Neural cell (in vitro differentiated cells): ENCODE results near the gene SLC7A6OS. TPM values are rescaled to one million over a fixed set of nuclear protein-coding genes. Genes with fewer than 3 reads are reported as not detected.

Experiments
- H2AFZ ChIP-seq: fragments of 200-600, 300-800 bp; sonication (generic), shearing (Covaris generic); 2 replicates; pipeline ENCODE4 v1.6.0; 2014; ENCODE audit warnings: low read depth, mild to moderate bottlenecking, antibody characterized with exemption, low read length, moderate library complexity
- H3F3A ChIP-seq: fragments of 200-600 bp; shearing (Covaris generic); 2 replicates; pipeline ENCODE4 v1.6.1; 2016; ENCODE audit warnings: mild to moderate bottlenecking, moderate library complexity, mixed read lengths, antibody characterized with exemption, low read length; ENCODE audit not compliant: insufficient read depth, poor library complexity, severe bottlenecking
- H3K27ac ChIP-seq: fragments of 200-600, 300-800 bp; sonication (generic), shearing (Covaris generic); 2 replicates; pipeline ENCODE4 v1.5.1; 2014; ENCODE audit warnings: mild to moderate bottlenecking, low read length, moderate library complexity
- H3K27me3 ChIP-seq: fragments of 300-800, 200-600 bp; sonication (generic), shearing (Covaris generic); 2 replicates; pipeline ENCODE4 v1.6.0; 2014; ENCODE audit warnings: mild to moderate bottlenecking, low read depth, low read length, moderate library complexity; ENCODE audit not compliant: insufficient read depth
- H3K36me3 ChIP-seq: fragments of 300-800, 200-600 bp; sonication (generic), shearing (Covaris generic); 2 replicates; pipeline ENCODE4 v1.5.1; 2014; ENCODE audit warnings: mild to moderate bottlenecking, antibody characterized with exemption, low read length, moderate library complexity; ENCODE audit not compliant: insufficient read depth
- H3K4me2 ChIP-seq: fragments of 300-800, 200-600 bp; sonication (generic), shearing (Covaris generic); 2 replicates; pipeline ENCODE4 v1.6.0; 2014; ENCODE audit warnings: mild to moderate bottlenecking, low read length
- H3K4me3 ChIP-seq: fragments of 300-800, 200-600 bp; sonication (generic), shearing (Covaris generic); 2 replicates; pipeline ENCODE4 v1.5.1; 2014; ENCODE audit warnings: mild to moderate bottlenecking, low read length, moderate library complexity
- H3K79me2 ChIP-seq: fragments of 200-600 bp; shearing (Covaris generic); replicated peaks from 2 replicates; pipeline ENCODE4 v1.6.0; 2014; ENCODE audit warnings: mild to moderate bottlenecking, low read length, moderate library complexity; ENCODE audit not compliant: insufficient read depth
- H3K9ac ChIP-seq: fragments of 300-800, 200-600 bp; sonication (generic), shearing (Covaris generic); 2 replicates; pipeline ENCODE4 v1.6.1; 2016; ENCODE audit warnings: mild to moderate bottlenecking, low read length, mixed read lengths
- H3K9me2 ChIP-seq: fragments of 200-600 bp; shearing (Covaris generic); 2 replicates; pipeline ENCODE4 v1.6.1; 2016; ENCODE audit warnings: mild to moderate bottlenecking, low read length, mixed read lengths; ENCODE audit not compliant: insufficient read depth
- H3K9me3 ChIP-seq: fragments of 200-600, 300-800 bp; sonication (generic), shearing (Covaris generic); 2 replicates; pipeline ENCODE4 v1.6.1; 2016; ENCODE audit warnings: mild to moderate bottlenecking, mixed run types, low read length, moderate library complexity, mixed read lengths
- H4K20me1 ChIP-seq: fragments of 200-600 bp; shearing (Covaris generic); 2 replicates; pipeline ENCODE4 v1.6.1; 2016; ENCODE audit warnings: mild to moderate bottlenecking, mixed run types; ENCODE audit not compliant: insufficient read depth
- CTCF ChIP-seq: fragments of 450-650 bp; IDR thresholded peaks from 2 replicates; pipeline ENCODE4 v1.5.1; 2014; ENCODE audit warnings: antibody characterized with exemption, mild to moderate bottlenecking, moderate library complexity; ENCODE audit not compliant: poor library complexity, severe bottlenecking
- EP300 ChIP-seq: fragments of 450-650 bp; conservative IDR thresholded peaks from 2 replicates; pipeline ENCODE4 v1.6.1; 2014; ENCODE audit warnings: antibody characterized with exemption, mild to moderate bottlenecking, moderate library complexity; ENCODE audit not compliant: poor library complexity, severe bottlenecking
- EZH2 ChIP-seq: fragments of 200-600, 300-800 bp; shearing (Covaris generic), sonication (generic); IDR thresholded peaks from 2 replicates; pipeline ENCODE4 v1.6.1; 2014; ENCODE audit warnings: antibody characterized with exemption, low read length, borderline replicate concordance, mild to moderate bottlenecking; ENCODE audit not compliant: insufficient read depth, poor library complexity, severe bottlenecking
- MXI1 ChIP-seq: fragments of 450-650 bp; conservative IDR thresholded peaks from 2 replicates; pipeline ENCODE4 v1.6.1; 2014; ENCODE audit warnings: antibody characterized with exemption, mild to moderate bottlenecking; ENCODE audit not compliant: poor library complexity, severe bottlenecking
- POLR2AphosphoS5 ChIP-seq: IDR thresholded peaks from 2 replicates; pipeline ENCODE4 v1.6.1; 2012
- RAD21 ChIP-seq: fragments of 450-650 bp; conservative IDR thresholded peaks from 2 replicates; pipeline ENCODE4 v1.6.1; 2014; ENCODE audit warnings: antibody characterized with exemption, mild to moderate bottlenecking, moderate library complexity
- REST ChIP-seq: IDR thresholded peaks from 2 replicates; pipeline ENCODE4 v1.6.1; 2012; ENCODE audit warnings: borderline replicate concordance
- SMC3 ChIP-seq: fragments of 450-650 bp; conservative IDR thresholded peaks from 2 replicates; pipeline ENCODE4 v1.6.1; 2014; ENCODE audit warnings: antibody characterized with exemption, mild to moderate bottlenecking, moderate library complexity; ENCODE audit not compliant: poor library complexity
- TAF1 ChIP-seq: IDR thresholded peaks from 2 replicates; pipeline ENCODE4 v1.6.1; 2012; ENCODE audit warnings: low read depth
- polyA plus RNA-seq: library from polyadenylated mRNA; depleted of rRNA; stranded (reverse); fragments of >200 nt; gene quantifications from 2 replicates; pipeline ENCODE4 v1.2.3, GENCODE V29; 2014

SLC7A6OS gene
- polyA plus RNA-seq, 1 donor from 2014 or later: 21.3 TPM

- H3F3A ChIP-seq: no peaks in the 10 kb centered on the region
- H3K27ac ChIP-seq: no peak overlapping the region
- H3K9ac ChIP-seq: no peak overlapping the region
- H3K4me3 ChIP-seq: no peak overlapping the region
- H3K79me2 ChIP-seq: no peaks in the 10 kb centered on the region
- H3K36me3 ChIP-seq: no peaks in the 10 kb centered on the region
- no peaks in the 10 kb centered on the region for H3K27me3 ChIP-seq
- H3K9me3 ChIP-seq: no peaks in the 10 kb centered on the region
- H2AFZ ChIP-seq: no peak overlapping the region
- H3K9me2 ChIP-seq: no peaks in the 10 kb centered on the region
- no peaks in the 10 kb centered on the region for H4K20me1 ChIP-seq
- TF ChIP-seq MXI1: no peak
- no peak for TF ChIP-seq TAF1
- no peak for TF ChIP-seq SMC3
- no peak for TF ChIP-seq CTCF
- no peak for TF ChIP-seq EP300
- TF ChIP-seq REST: no peak
- no peak overlapping the region for H3K4me2 ChIP-seq
Measured at GRCh38 chr16:68328860-68329390, 18.2 kb upstream of the SLC7A6OS start.

- Histone ChIP-seq H3K9me3 (no peaks in the 10 kb centered on the region), H3K9ac (no peak overlapping the region), H3K4me3 (no peak overlapping the region), H2AFZ (no peak overlapping the region), H3K4me2 (no peak overlapping the region), H3K27me3 (no peaks in the 10 kb centered on the region), H3K79me2 (no peaks in the 10 kb centered on the region), H3K9me2 (no peaks in the 10 kb centered on the region), H3F3A (no peaks in the 10 kb centered on the region), H4K20me1 (no peaks in the 10 kb centered on the region), H3K27ac (no peak overlapping the region), H3K36me3 (no peaks in the 10 kb centered on the region)
- TF ChIP-seq RAD21: peak; percentile 82
- TF ChIP-seq MXI1: no peak
- no peak for TF ChIP-seq EP300
- TF ChIP-seq CTCF: peak; percentile 87
- TF ChIP-seq SMC3: peak; percentile 77
- no peak for TF ChIP-seq EZH2
- TF ChIP-seq TAF1: no peak
- no peak for TF ChIP-seq POLR2AphosphoS5
Measured at GRCh38 chr16:68328151-68328859, 17.6 kb upstream of the SLC7A6OS start.
